GM21360 (cell line): ENCODE data around the gene GTF3A.
"Not testable (repeated sequence)": the region's sequence is repeated elsewhere in the genome, so short reads cannot be mapped to it uniquely, and the experiment has no call there.

Experiments used
- ATAC-seq: cut with Tn5 transposase; IDR thresholded peaks from one replicate; pipeline ENCODE4 v1.9.1; 2021; ENCODE audit warnings: mild to moderate bottlenecking, moderate library complexity; ENCODE audit not compliant: unreplicated experiment

Gene GTF3A

DNA sequence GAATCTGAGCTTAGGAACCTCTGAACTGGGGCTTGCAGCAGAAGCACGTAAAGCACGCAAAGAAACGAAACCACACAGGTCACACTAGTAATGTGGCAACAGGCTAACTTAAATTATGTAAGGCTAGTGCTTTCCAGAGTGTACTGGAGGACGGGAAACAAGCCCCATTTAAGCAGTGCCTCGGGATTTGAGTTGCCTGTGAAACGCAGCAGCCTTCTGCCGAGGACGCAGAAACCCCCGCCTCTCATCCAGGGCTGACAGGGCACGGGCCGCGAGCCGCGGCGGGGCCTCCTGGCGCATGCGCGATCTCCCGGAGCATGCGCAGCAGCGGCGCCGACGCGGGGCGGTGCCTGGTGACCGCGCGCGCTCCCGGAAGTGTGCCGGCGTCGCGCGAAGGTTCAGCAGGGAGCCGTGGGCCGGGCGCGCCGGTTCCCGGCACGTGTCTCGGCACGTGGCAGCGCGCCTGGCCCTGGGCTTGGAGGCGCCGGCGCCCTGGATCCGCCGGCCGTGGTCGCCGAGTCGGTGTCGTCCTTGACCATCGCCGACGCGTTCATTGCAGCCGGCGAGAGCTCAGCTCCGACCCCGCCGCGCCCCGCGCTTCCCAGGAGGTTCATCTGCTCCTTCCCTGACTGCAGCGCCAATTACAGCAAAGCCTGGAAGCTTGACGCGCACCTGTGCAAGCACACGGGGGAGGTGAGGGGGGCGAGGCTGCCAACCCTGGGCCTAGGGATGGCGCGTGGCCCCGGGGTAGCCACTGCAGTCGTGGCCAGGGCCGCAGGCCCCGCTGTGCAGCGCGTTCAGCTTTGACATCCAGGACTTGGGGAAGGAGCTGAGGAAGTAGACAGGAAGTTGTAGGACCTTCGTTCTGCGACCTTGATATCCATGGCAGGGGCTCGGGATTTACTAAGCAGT is at the start of gene GTF3A:
Gene GTF3A, plus strand, starts transcription at position 374 of the 912 bp plus-strand sequence.
- ATAC-seq, result peak; percentile 66

DNA sequence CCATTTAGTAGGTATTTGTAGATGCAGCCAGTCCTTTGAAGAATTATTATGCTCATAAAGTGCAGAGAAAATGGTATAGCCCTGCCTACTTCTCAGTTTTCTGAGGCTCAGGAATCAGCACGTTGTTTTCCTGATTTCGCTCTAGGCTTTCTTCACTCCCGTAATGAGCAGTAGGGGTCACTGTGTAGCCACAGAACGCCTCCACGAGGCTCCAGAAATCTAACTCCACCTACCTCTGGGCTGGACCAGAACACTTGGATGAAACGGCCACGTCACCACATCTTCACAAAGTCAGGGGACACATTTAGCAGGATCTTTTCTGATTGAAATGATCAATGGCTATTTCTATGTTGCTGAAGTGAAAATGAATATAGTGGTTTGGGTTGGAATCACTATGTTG is 49.8 kb upstream of the GTF3A start:
- peak; percentile 66 for ATAC-seq

GRCh38 chr13:27375686-27376326 is 48.6 kb upstream of the GTF3A start:
- ATAC-seq, result no peak

GRCh38 chr13:27379126-27379525 is 45.3 kb upstream of the GTF3A start:
- ATAC-seq, result no peak

DNA sequence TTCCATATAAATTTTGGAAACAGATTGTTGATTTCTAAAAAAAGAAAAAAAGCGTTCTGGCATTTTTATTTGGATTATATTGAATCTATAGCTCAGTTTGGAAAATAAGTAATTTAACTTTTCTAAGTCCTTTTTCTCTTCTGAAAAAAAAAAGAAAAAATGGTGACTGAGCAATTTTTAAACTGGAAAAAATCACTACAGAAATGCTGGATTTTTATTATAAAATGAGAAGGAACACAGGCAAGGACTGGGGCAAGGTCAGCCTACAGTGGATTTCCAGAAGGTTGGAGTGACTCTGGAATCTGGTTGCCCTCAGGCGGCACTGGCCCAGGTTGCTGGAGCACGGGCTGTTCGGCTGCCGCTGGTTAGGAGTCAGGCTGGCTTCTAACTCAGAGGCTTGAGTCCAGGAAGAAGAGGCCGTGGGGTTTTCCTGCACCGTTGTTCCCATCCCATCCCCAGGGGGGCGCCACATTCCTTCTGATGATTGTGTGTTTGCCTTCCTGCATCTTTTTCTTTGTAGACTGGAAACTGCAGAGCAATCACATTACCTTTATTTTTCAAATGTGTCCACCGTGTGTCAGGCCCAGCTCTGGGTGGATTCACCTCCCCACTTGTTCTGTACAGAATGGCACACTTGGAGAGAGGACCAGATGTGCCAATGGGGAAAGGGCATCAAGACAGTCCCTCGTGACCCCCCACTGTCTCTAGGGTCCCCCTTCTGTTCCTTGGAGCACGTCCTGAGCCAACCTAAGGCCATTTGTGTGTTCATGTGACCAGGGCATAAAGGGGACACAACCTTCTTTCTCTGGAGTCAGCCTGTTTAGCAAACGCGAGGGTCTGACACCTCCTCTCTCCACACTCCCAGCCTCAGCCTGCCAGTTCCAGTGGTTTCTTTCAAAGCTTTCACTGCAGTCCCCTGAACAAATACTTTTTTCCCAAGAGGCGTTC is 44.5 kb upstream of the GTF3A start:
- no peak for ATAC-seq

GRCh38 chr13:27381601-27382000 is 42.8 kb upstream of the GTF3A start:
- ATAC-seq, result no peak

GRCh38 chr13:27383104-27383921 is 41.1 kb upstream of the GTF3A start:
- ATAC-seq, result no peak

DNA sequence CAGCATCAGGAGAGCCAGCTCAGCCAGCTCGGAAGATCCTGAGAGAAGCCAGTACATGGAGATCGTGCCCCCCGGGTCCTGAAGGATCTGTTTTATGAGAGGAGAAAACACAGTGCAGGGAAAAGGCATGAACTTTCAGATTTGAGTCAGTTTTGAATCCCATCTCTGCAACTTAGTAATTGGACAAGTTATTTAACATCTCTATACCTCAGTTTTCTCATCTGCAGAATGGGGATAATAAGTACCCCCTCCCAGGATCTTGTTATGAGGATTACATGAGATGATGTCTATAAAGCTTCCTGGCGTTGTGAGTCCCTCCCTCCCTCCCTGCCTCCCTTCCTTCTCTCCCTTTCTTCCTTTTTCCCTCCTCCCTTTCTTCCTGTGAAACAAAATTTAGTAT is 40.1 kb upstream of the GTF3A start:
- no peak for ATAC-seq

GRCh38 chr13:27388241-27388640 is 36.2 kb upstream of the GTF3A start:
- no peak for ATAC-seq

- ATAC-seq, result no peak
Observed at GRCh38 chr13:27389891-27390290, 34.5 kb upstream of the GTF3A start.

DNA sequence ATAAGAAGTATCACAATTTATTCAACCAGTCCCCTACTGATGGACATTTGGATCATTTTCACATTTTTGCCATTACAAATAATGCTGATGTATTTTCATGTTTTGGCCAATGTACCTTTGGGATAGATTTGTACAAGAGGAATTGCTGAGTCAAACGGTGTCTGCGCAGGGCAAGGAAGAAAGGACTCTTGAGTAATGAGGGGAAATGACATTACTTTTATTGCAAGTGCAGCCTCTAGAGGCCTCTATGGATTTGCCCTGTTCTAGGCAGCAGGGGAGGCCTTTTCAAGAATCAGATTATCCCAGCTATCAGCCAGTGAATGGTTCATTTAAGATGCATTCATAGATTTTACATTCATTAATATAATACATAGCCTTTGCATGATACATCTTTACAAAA is 32.9 kb upstream of the GTF3A start:
- no peak for ATAC-seq

DNA sequence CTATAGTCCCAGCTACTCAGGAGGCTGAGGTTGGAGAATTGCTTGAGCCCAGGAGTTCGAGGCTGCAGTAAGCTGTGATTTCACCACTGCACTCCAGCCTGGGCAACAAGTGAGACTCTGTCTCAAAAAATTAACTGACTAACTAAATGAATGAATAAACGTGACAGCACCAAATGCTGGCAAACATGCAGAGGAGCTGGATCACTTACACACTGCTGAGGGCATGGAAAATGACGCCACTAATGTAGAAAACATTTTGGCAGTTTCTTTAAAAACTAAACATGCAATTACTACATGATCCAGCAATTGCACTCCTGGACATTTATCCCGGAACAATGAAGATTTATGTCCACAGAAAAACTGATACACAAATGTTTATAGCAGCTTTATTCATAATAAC is 31.3 kb upstream of the GTF3A start:
- ATAC-seq, result no peak

DNA sequence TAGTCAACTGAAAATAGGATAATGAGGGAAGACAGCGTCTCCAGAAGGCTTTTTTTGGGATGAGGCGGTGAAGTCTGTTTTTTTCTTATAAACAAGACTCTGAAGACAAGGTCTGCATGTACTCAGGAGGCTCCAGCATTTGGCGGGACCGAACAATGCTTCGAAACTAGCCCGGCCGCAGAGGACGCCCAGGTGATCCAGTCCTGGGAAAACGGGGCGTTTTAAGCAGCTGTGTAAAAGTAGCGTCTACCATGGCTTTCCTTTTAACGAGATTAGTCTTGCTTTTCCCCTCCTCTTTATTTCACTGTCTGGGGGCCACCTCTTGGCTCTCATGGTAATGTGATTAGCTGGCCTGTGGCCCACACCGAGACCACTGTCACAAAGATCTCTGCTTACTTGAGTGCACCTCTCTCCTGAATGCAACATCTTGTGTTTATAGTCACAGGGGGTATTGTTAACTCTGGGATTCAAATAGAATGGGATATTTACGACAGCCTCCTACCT is 29.4 kb upstream of the GTF3A start:
- ATAC-seq, result no peak

- no peak for ATAC-seq
Observed at GRCh38 chr13:27396252-27396846, 28.1 kb upstream of the GTF3A start.

DNA sequence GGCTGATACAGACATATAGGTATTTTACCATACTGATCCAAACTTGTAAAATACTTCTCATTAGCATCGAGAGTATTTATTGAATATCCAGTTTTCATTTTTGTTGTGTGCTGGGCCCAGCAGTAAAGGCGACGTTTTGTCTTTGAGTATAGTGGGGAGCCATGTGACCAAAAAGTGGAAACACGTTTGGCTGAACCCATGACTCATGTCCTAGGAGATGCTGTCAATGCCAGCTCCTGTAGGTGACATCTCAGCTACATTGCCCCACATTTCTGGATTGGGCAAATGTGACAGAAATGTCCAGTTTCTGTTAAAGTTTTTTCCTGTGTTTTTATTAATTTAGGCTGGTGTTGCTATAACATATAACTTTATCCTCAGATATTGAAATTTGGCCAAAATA is 26.1 kb upstream of the GTF3A start:
- no peak for ATAC-seq

- not testable (repeated sequence) for ATAC-seq
Observed at GRCh38 chr13:27400405-27400804, 24.0 kb upstream of the GTF3A start.

GRCh38 chr13:27401210-27401609 is 23.2 kb upstream of the GTF3A start:
- ATAC-seq, result no peak

DNA sequence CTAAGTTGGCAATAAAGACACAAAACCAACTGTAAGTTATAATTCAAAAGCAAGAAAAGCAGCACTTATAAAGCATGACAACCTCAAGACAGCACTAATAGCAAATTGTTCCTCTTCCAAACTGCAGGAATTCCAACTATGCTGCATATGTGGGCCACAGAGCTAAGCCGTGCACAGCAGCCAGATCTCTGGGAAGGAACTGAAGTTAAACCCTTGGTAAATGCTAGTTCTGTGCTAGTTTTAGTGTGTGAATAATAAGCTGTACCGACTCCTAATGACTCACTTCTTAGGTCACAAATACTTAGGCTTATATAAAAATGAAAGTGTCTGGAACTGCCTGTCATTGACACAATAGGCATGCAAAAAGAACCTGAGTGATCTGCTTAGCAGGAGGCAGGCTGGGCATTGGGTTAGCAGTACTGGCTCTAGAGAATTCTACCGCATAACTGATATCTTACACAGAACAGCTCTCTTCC is 21.2 kb upstream of the GTF3A start:
- ATAC-seq, result no peak

- ATAC-seq, result no peak
Observed at GRCh38 chr13:27403727-27404385, 20.6 kb upstream of the GTF3A start.
